Psoas muscle (tissue), 8 donors: ENCODE results near the gene CLSTN2. TPM values are rescaled to one million over a fixed set of nuclear protein-coding genes. Genes with fewer than 3 reads are reported as not detected.

Experiments
- ATAC-seq, 4 donors: fragments of 200-7000 bp; cut with Tn5 transposase; one replicate each; pipeline ENCODE4 v1.9.1; 2020; ENCODE audit warnings: moderate library complexity in 3 of 4, mild to moderate bottlenecking in 2 of 4
- DNase-seq, 2 donors: peaks; one replicate each; pipeline ENCODE4 v3.0.0-alpha.2; 2020
- H3K27ac ChIP-seq: fragments of 200-600 bp; one replicate; pipeline ENCODE4 v1.8.0; 2022
- H3K27me3 ChIP-seq, 3 donors: fragments of 200-600 bp in 1 of 3; one replicate each; pipeline versions ENCODE4 v1.6.1 to v1.8.0; 2013 to 2022; ENCODE audit warnings: low read length in 2 of 3, mild to moderate bottlenecking in 2 of 3, moderate library complexity in 1 of 3; ENCODE audit not compliant: insufficient read depth in 3 of 3
- H3K36me3 ChIP-seq, 2 donors: fragments of 200-600 bp in 1 of 2; one replicate each; pipeline versions ENCODE4 v1.6.1 to v1.8.0; 2013 to 2022; ENCODE audit warnings: low read depth in 1 of 2, mild to moderate bottlenecking in 1 of 2, moderate library complexity in 1 of 2; ENCODE audit not compliant: insufficient read depth in 1 of 2
- H3K4me1 ChIP-seq: fragments of 200-600 bp; one replicate; pipeline ENCODE4 v1.8.0; 2022
- H3K4me3 ChIP-seq: fragments of 200-600 bp; one replicate; pipeline ENCODE4 v1.8.0; 2022; ENCODE audit warnings: mild to moderate bottlenecking
- H3K9me3 ChIP-seq: fragments of 200-600 bp; one replicate; pipeline ENCODE4 v1.8.0; 2022
- CTCF ChIP-seq: fragments of 200-600 bp; IDR thresholded peaks from one replicate; pipeline ENCODE4 v1.8.0; 2022; ENCODE audit warnings: antibody characterized with exemption
- WGBS, 3 donors: extraction: QIAGEN DNeasy Blood & Tissue Kit; methylation state at CpG; one replicate each; pipeline versions ENCODE4 v1.1.6 to v1.1.7; 2013; 5-methylcytosine and 5-hydroxymethylcytosine counted together
- intact Hi-C, 2 donors: fragments of 100-400 bp; cut with DNase I; formaldehyde crosslinking; loops; one replicate each; pipeline versions ENCODE4 v1.11.0 to v1.14.2; 2022
- polyA plus RNA-seq, 3 donors: library from polyadenylated mRNA; stranded (reverse); fragments of 200-250 nt; gene quantifications; one replicate each; pipeline ENCODE4 v1.2.3, GENCODE V29; 2013
- total RNA-seq, 4 donors: library from RNA; stranded (reverse); fragmentation: NEBNext Ultra II Directional in 2 of 4; extraction: Animal tissue kit (Norgen Biotek cat#: 25700) in 2 of 4; gene quantifications; one replicate each; pipeline versions ENCODE4 v1.2.1 to v1.2.4, GENCODE V29; 2021 to 2023
- donor health status: healthy with polysubstance abuse.
- donor health status: DM: no; HTN: no; CAD: no; lungs with moderate emphysema.
- donor health status: Bipolar disorder and iron deficiency.
- donor health status: healthy.
- donor health status: DM: yes; HTN: yes; CAD: no.
- donor health status: DM: no; HTN: no; CAD: no.
- donor health status: DM: no; HTN: no; CAD: no.
- donor health status: DM: yes; HTN: yes; CAD: no.

CLSTN2 gene
- total and polyA plus RNA-seq, 7 donors: 0.24 to 5.0 (median 1.5) TPM

- no peaks in the 10 kb centered on the region for H3K27me3 ChIP-seq
- intact Hi-C loops: no loop called here
- 56 to 72% (median 60%) methylated on average over 3 of the region's 3 CpGs for WGBS, 3 donors
- no peak for TF ChIP-seq CTCF
- no peak overlapping the region for H3K4me3 ChIP-seq
- no peak overlapping the region for H3K27ac ChIP-seq
- no peaks in the 10 kb centered on the region for H3K36me3 ChIP-seq
- H3K9me3 ChIP-seq: no peaks in the 10 kb centered on the region
- ATAC-seq (no peak), DNase-seq (no peak)
- H3K4me1 ChIP-seq: no peaks in the 10 kb centered on the region
Observed at GRCh38 chr3:140073278-140074045, 138.5 kb downstream of the CLSTN2 start.

- no peak for ATAC-seq
- no peak for DNase-seq
- Histone ChIP-seq H3K27ac (no peak overlapping the region), H3K36me3 (no peaks in the 10 kb centered on the region), H3K4me3 (no peak overlapping the region), H3K9me3 (no peaks in the 10 kb centered on the region), H3K27me3 (no peaks in the 10 kb centered on the region), H3K4me1 (peaks cover 5% of the 10 kb centered on the region)
- 58 to 75% (median 68%) methylated on average over 3 of the region's 3 CpGs for WGBS, 3 donors
- intact Hi-C loops: no loop called here
- no peak for TF ChIP-seq CTCF
Observed at GRCh38 chr3:140076552-140076951, 141.6 kb downstream of the CLSTN2 start.

- H3K4me3 ChIP-seq: no peak overlapping the region
- intact Hi-C loops: no loop called here
- no peaks in the 10 kb centered on the region for H3K9me3 ChIP-seq
- no peaks in the 10 kb centered on the region for H3K27me3 ChIP-seq
- no peak overlapping the region for H3K27ac ChIP-seq
- TF ChIP-seq CTCF: no peak
- no peak for ATAC-seq
- no peaks in the 10 kb centered on the region for H3K36me3 ChIP-seq
- H3K4me1 ChIP-seq: peaks cover 5% of the 10 kb centered on the region
- 94 to 96% (median 96%) methylated on average over 3 of the region's 3 CpGs for WGBS, 3 donors
- DNase-seq: no peak
Observed at GRCh38 chr3:140077406-140077805, 142.4 kb downstream of the CLSTN2 start.

GRCh38 chr3:140078343-140078742 lies 143.4 kb downstream of the CLSTN2 start:
- intact Hi-C loops: no loop called here
- H3K27me3 ChIP-seq: no peaks in the 10 kb centered on the region
- ATAC-seq: no peak
- H3K36me3 ChIP-seq: no peaks in the 10 kb centered on the region
- DNase-seq: no peak
- WGBS, 3 donors: 78 to 81% (median 81%) methylated on average over 4 of the region's 4 CpGs
- no peak overlapping the region for H3K4me3 ChIP-seq
- peaks cover 5% of the 10 kb centered on the region for H3K4me1 ChIP-seq
- no peak overlapping the region for H3K27ac ChIP-seq
- H3K9me3 ChIP-seq: no peaks in the 10 kb centered on the region
- no peak for TF ChIP-seq CTCF

GRCh38 chr3:140078940-140079339 lies 144.0 kb downstream of the CLSTN2 start:
- Histone ChIP-seq H3K4me1 (peaks cover 5% of the 10 kb centered on the region), H3K27ac (no peak overlapping the region), H3K4me3 (no peak overlapping the region), H3K9me3 (no peaks in the 10 kb centered on the region), H3K36me3 (no peaks in the 10 kb centered on the region), H3K27me3 (no peaks in the 10 kb centered on the region)
- DNase-seq: no peak
- 95 to 100% (median 97%) methylated on average over 1 of the region's 1 CpG for WGBS, 3 donors
- intact Hi-C loops: no loop called here
- peak in 2 of 4 donors; percentile 50 to 83 for ATAC-seq
- no peak for TF ChIP-seq CTCF
